ENCODE measurements around the gene NAA60.

GRCh38 chr16:3434373-3434772 lies 9.1 kb upstream of the NAA60 start:
- no peak for TF ChIP-seq CTCF (IDR thresholded peaks at IDR 0.05; ENCODE audit: low read length)
- TF ChIP-seq EZH2 (IDR thresholded peaks at IDR 0.05; ENCODE audit: borderline replicate concordance, low read length), result no peak

Data from OCI-LY1 (cell line).